ENCODE data around the gene KDM4C.

KDM4C gene

GRCh38 chr9:7115606-7116005, 357.8 kb downstream of the KDM4C start:
- DNase-seq: no peak

GRCh38 chr9:7117676-7118561, 360.1 kb downstream of the KDM4C start:
- DNase-seq: no peak

- no peak for DNase-seq
These were observed 360.9 kb downstream of the KDM4C start for GRCh38 chr9:7118633-7119032.

- no peak for DNase-seq
These were observed 361.8 kb downstream of the KDM4C start for GRCh38 chr9:7119612-7120011.

GRCh38 chr9:7121055-7121454, 363.3 kb downstream of the KDM4C start:
- no peak for DNase-seq

GRCh38 chr9:7121664-7122063, 363.9 kb downstream of the KDM4C start:
- no peak for DNase-seq

- DNase-seq: no peak
These were observed 366.0 kb downstream of the KDM4C start for GRCh38 chr9:7123743-7124142.

GRCh38 chr9:7125231-7125630, 367.5 kb downstream of the KDM4C start:
- no peak for DNase-seq

- no peak for DNase-seq
These were observed 371.6 kb downstream of the KDM4C start for GRCh38 chr9:7129391-7129790.

- no peak for DNase-seq
These were observed 372.6 kb downstream of the KDM4C start for GRCh38 chr9:7130266-7130820.

GRCh38 chr9:7132605-7133004, 374.8 kb downstream of the KDM4C start:
- no peak for DNase-seq

- no peak for DNase-seq
These were observed 378.0 kb downstream of the KDM4C start for GRCh38 chr9:7135735-7136134.

GRCh38 chr9:7137040-7137439, 379.3 kb downstream of the KDM4C start:
- DNase-seq: no peak

GRCh38 chr9:7137571-7137970, 379.8 kb downstream of the KDM4C start:
- DNase-seq: no peak

GRCh38 chr9:7139886-7140285, 382.1 kb downstream of the KDM4C start:
- no peak for DNase-seq

- no peak for DNase-seq
These were observed 382.6 kb downstream of the KDM4C start for GRCh38 chr9:7140401-7140800.

GRCh38 chr9:7143645-7144200, 385.9 kb downstream of the KDM4C start:
- DNase-seq: no peak

GRCh38 chr9:7144265-7145046, 386.7 kb downstream of the KDM4C start:
- DNase-seq: no peak

- no peak for DNase-seq
These were observed 387.7 kb downstream of the KDM4C start for GRCh38 chr9:7145361-7146069.

- no peak for DNase-seq
These were observed 388.8 kb downstream of the KDM4C start for GRCh38 chr9:7146582-7146981.

- DNase-seq: no peak
These were observed 389.6 kb downstream of the KDM4C start for GRCh38 chr9:7147121-7148090.

All from CD4-positive, alpha-beta T cell treated with Interleukin-17A for 4 hours (primary cell).